ENCODE results near the gene MAST3. TPM values are rescaled to one million over a fixed set of nuclear protein-coding genes. Genes with fewer than 3 reads are reported as not detected.

Gene MAST3
- total RNA-seq, 4 donors from 2014 or later = 27.2 to 53.5 (median 32.7) TPM

DNA sequence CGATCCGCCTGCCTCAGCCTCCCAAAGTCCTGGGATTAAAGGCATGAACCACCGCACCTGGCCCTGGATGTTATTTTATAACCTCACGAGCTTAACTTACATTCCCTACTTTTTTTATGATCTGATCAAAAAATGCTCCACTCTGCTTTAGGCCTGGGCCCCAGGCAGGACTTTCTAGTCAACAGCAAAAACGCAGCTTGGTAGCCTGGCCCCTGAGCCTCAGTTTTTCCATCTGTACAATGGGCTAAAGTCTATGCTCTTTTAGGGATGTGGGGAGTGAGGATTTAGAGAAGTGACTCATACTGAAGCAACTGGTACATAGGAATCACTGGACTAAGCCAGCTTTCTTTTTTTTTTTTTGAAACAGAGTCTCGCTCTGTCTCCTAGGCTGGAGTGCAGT lies 43.5 kb downstream of the MAST3 start:
- no peak overlapping the region for H3K27ac ChIP-seq
- 94 to 95% methylated on average over 4 to 6 of the region's 6 CpGs for WGBS, 2 donors (ENCODE audit: low coverage in 1 of 2)
- TF ChIP-seq POLR2AphosphoS5 (IDR thresholded peaks at IDR 0.05) = no peak
- H3K9me3 ChIP-seq = no peaks in the 10 kb centered on the region
- intact Hi-C loops (cut with DNase I; ENCODE audit: low total_unique reads) (no loop called here), in situ Hi-C loops (cut with MboI; ENCODE audit: low pct_ligation_motif_present in 1 of 4, low pct_unique_long_range_greater_than_20kb in 1 of 4, low sequenced_read_pairs in 3 of 4) (no loop called here)
- peaks cover 0 to 51% (median 21%) of the 10 kb centered on the region in 4 donors for H3K36me3 ChIP-seq
- no peaks in the 10 kb centered on the region for H3K27me3 ChIP-seq
- H3K4me3 ChIP-seq = no peak overlapping the region
- DNase-seq = no peak
- peaks cover 0 to 13% (median 4%) of the 10 kb centered on the region in 4 donors for H3K4me1 ChIP-seq

DNA sequence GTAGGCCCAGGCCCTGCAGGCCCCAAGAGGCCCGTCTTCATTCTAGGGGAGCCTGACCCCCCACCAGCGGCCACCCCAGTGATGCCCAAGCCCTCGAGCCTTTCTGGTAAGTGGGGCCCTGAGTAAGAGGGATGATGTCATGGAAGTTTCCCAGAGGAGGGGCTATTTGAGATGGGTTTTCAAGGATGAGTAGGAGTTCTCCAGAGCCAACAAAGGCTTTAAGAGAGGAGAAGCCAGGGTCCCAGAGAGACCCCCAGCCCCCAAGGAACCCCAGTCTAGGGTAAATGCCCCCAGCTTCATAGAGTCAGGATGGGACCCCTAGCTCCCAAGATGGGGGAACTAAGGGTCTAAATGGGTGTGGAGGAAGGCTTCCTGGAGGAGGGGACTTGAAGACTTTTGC lies 46.3 kb downstream of the MAST3 start:
- intact Hi-C loops (cut with DNase I; ENCODE audit: low total_unique reads) = no loop called here

DNA sequence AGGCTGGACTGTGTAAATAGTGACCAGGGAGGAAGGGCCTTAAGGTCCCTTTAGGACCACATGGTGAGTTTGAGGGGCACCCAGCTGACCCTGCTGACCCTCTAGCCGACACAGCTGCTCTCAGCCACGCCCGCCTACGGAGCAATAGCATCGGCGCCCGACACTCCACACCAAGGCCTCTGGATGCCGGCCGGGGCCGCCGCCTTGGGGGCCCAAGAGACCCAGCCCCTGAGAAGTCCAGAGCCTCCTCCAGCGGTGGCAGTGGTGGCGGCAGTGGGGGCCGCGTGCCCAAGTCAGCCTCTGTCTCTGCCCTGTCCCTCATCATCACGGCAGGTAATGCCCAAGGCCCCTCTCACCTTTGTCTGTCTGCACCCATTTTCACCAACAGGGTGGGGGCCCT lies 46.8 kb downstream of the MAST3 start:
- 89% methylated on average over 16 of the region's 16 CpGs; no CpG with 5 or more reads in 1 of the 2 donors for WGBS, 2 donors (ENCODE audit: low coverage in 1 of 2)
- Histone ChIP-seq H3K9me3 (no peaks in the 10 kb centered on the region), H3K36me3 (peaks cover 0 to 54% (median 22%) of the 10 kb centered on the region in 4 donors), H3K4me1 (no peaks in the 10 kb centered on the region), H3K4me3 (no peak overlapping the region), H3K27me3 (no peaks in the 10 kb centered on the region), H3K27ac (no peak overlapping the region)
- intact Hi-C loops (cut with DNase I; ENCODE audit: low total_unique reads) (no loop called here), in situ Hi-C loops (cut with MboI; ENCODE audit: low pct_ligation_motif_present in 1 of 4, low pct_unique_long_range_greater_than_20kb in 1 of 4, low sequenced_read_pairs in 3 of 4) (no loop called here)
- DNase-seq = no peak
- TF ChIP-seq POLR2A (IDR thresholded peaks at IDR 0.05) = no peak
- no peak for TF ChIP-seq POLR2AphosphoS5 (IDR thresholded peaks at IDR 0.05)
- TF ChIP-seq EP300 (IDR thresholded peaks at IDR 0.05; ENCODE audit: low read depth) = no peak
- TF ChIP-seq, protein P1, sequence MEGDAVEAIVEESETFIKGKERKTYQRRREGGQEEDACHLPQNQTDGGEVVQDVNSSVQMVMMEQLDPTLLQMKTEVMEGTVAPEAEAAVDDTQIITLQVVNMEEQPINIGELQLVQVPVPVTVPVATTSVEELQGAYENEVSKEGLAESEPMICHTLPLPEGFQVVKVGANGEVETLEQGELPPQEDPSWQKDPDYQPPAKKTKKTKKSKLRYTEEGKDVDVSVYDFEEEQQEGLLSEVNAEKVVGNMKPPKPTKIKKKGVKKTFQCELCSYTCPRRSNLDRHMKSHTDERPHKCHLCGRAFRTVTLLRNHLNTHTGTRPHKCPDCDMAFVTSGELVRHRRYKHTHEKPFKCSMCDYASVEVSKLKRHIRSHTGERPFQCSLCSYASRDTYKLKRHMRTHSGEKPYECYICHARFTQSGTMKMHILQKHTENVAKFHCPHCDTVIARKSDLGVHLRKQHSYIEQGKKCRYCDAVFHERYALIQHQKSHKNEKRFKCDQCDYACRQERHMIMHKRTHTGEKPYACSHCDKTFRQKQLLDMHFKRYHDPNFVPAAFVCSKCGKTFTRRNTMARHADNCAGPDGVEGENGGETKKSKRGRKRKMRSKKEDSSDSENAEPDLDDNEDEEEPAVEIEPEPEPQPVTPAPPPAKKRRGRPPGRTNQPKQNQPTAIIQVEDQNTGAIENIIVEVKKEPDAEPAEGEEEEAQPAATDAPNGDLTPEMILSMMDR (IDR thresholded peaks at IDR 0.05) = no peak

More for the DNA sequence above, 46.3 kb downstream of the MAST3 start:
- Histone ChIP-seq H3K4me1 (no peaks in the 10 kb centered on the region), H3K36me3 (peaks cover 0 to 54% (median 23%) of the 10 kb centered on the region in 4 donors), H3K4me3 (no peak overlapping the region), H3K27ac (no peak overlapping the region), H3K9me3 (no peaks in the 10 kb centered on the region), H3K27me3 (no peaks in the 10 kb centered on the region)
- WGBS, 2 donors (ENCODE audit: low coverage in 1 of 2) = 85% methylated on average over 3 of the region's 3 CpGs; no CpG with 5 or more reads in 1 of the 2 donors
- no peak for DNase-seq
- TF ChIP-seq POLR2AphosphoS5 (IDR thresholded peaks at IDR 0.05) = no peak
- no peak for TF ChIP-seq POLR2A (IDR thresholded peaks at IDR 0.05)
- TF ChIP-seq, protein P1 (IDR thresholded peaks at IDR 0.05) = no peak
- TF ChIP-seq EP300 (IDR thresholded peaks at IDR 0.05; ENCODE audit: low read depth) = no peak
- in situ Hi-C loops (cut with MboI; ENCODE audit: low pct_ligation_motif_present in 1 of 4, low pct_unique_long_range_greater_than_20kb in 1 of 4, low sequenced_read_pairs in 3 of 4) = no loop called here

DNA sequence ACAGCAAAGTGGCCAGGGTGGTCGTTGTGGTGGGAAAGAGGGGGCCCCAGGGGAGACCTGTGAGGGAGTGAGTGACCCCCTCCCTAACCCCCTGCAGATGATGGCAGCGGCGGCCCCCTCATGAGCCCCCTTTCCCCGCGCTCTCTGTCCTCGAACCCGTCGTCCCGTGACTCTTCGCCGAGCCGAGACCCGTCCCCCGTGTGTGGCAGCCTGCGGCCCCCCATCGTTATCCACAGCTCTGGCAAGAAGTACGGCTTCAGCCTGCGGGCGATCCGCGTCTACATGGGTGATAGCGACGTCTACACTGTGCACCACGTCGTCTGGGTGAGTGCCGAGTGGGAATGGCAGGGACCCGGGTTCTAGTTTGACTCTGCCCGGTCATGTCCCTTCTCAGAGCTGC lies 47.3 kb downstream of the MAST3 start:
- H3K4me1 ChIP-seq = no peaks in the 10 kb centered on the region
- no peak overlapping the region for H3K4me3 ChIP-seq
- H3K36me3 ChIP-seq = peaks cover 0 to 54% (median 22%) of the 10 kb centered on the region in 4 donors
- intact Hi-C loops (cut with DNase I; ENCODE audit: low total_unique reads) = no loop called here
- no peaks in the 10 kb centered on the region for H3K9me3 ChIP-seq
- TF ChIP-seq POLR2A (IDR thresholded peaks at IDR 0.05) = no peak
- TF ChIP-seq, protein P1 (IDR thresholded peaks at IDR 0.05) = no peak
- no peak for TF ChIP-seq POLR2AphosphoS5 (IDR thresholded peaks at IDR 0.05)
- no peak for TF ChIP-seq EP300 (IDR thresholded peaks at IDR 0.05; ENCODE audit: low read depth)
- in situ Hi-C loops (cut with MboI; ENCODE audit: low pct_ligation_motif_present in 1 of 4, low pct_unique_long_range_greater_than_20kb in 1 of 4, low sequenced_read_pairs in 3 of 4) = no loop called here
- H3K27ac ChIP-seq = no peak overlapping the region
- DNase-seq = no peak
- WGBS, 2 donors (ENCODE audit: low coverage in 1 of 2) = 98% methylated on average over 28 of the region's 28 CpGs; no CpG with 5 or more reads in 1 of the 2 donors
- no peaks in the 10 kb centered on the region for H3K27me3 ChIP-seq

Measured in transverse colon (tissue), 4 donors.